K562 (cell line): ENCODE measurements around the gene PROK2. TPM values are rescaled to one million over a fixed set of nuclear protein-coding genes. Genes with fewer than 3 reads are reported as not detected.

Experiments
- ATAC-seq: fragments of 200-7000 bp; cut with Tn5 transposase; 3 replicates; pipeline ENCODE4 v1.9.1; 2020; ENCODE audit warnings: moderate library complexity
- BruUV-seq: library from RNA; stranded (reverse); fragments of 400-500 nt; replicated peaks from 2 replicates; lab custom pipeline; 2021; lab: Mats Ljungman, UMichigan
- CTCF ChIA-PET: fragments of 300-600 bp; formaldehyde crosslinking; extraction: SDS; loops from one replicate; lab custom pipeline; 2021; ENCODE audit warnings: low intra/inter-chr PET ratio; lab: Yijun Ruan, JAX
- POLR2A ChIA-PET: fragments of 300-600, 350-650 bp; sonication (Branson Sonifier 250); formaldehyde crosslinking; extraction: SDS; loops from one replicate; lab custom pipeline; 2021; ENCODE audit warnings: antibody characterized with exemption, inconsistent platforms; lab: Yijun Ruan, JAX
- DNase-seq, 4 experiments: peaks; one replicate each; pipeline versions ENCODE4 v3.0.0 to v3.0.0-alpha.2; 2011 to 2018; ENCODE audit warnings: low spot score in 3 of 4, mixed read lengths in 3 of 4; ENCODE audit errors: extremely low read depth in 1 of 4
- FAIRE-seq: peaks from 2 replicates; lab custom pipeline; 2011; peaks lifted over from hg19 to GRCh38; lab: Jason Lieb, UNC
- H2AFZ ChIP-seq: 2 replicates; pipeline ENCODE4 v1.6.0; 2011; ENCODE audit warnings: low read depth, low read length, control low read depth, inconsistent platforms
- H3K27ac ChIP-seq: fragments of 200-600 bp; 3 replicates; pipeline ENCODE4 v1.8.0; 2011; ENCODE audit warnings: low read depth, mild to moderate bottlenecking, control low read depth, inconsistent platforms, low read length, moderate library complexity, mixed read lengths; ENCODE audit errors: extremely low read depth
- H3K27me3 ChIP-seq, 2 experiments: fragments of 300-600 bp in 1 of 2; 2 replicates in 1 of 2; 3 replicates in 1 of 2; pipeline versions ENCODE4 v1.6.0 to v1.8.0; 2011; ENCODE audit warnings: inconsistent platforms in 2 of 2, low read length in 2 of 2, mild to moderate bottlenecking in 1 of 2, mixed read lengths in 1 of 2, moderate library complexity in 1 of 2; ENCODE audit not compliant: control insufficient read depth in 2 of 2, insufficient read depth in 2 of 2
- H3K36me3 ChIP-seq: fragments of 300-600 bp; 3 replicates; pipeline ENCODE4 v1.8.0; 2011; ENCODE audit warnings: mild to moderate bottlenecking, low read length, inconsistent platforms; ENCODE audit not compliant: control insufficient read depth, insufficient read depth
- H3K4me1 ChIP-seq, 2 experiments: fragments of 200-600 bp in 1 of 2; replicated peaks in 1 of 2; 2 replicates in 1 of 2; 3 replicates in 1 of 2; pipeline versions ENCODE4 v1.5.1 to v1.8.0; 2011; ENCODE audit warnings: inconsistent platforms in 2 of 2, low read length in 2 of 2, mild to moderate bottlenecking in 1 of 2, mixed read lengths in 1 of 2, moderate library complexity in 1 of 2; ENCODE audit not compliant: control insufficient read depth in 2 of 2, insufficient read depth in 2 of 2
- H3K4me2 ChIP-seq: 2 replicates; pipeline ENCODE4 v1.6.1; 2011; ENCODE audit warnings: low read length, control low read depth, inconsistent platforms, mixed read lengths; ENCODE audit not compliant: insufficient read depth
- H3K4me3 ChIP-seq: fragments of 200-600 bp; sonication (generic), shearing (Covaris generic); 2 replicates; pipeline ENCODE4 v1.5.1; 2016; ENCODE audit warnings: control low read depth, inconsistent platforms
- H3K79me2 ChIP-seq: fragments of 200-600 bp; 3 replicates; pipeline ENCODE4 v1.8.0; 2011; ENCODE audit warnings: low read length, inconsistent platforms; ENCODE audit not compliant: control insufficient read depth, insufficient read depth
- H3K9ac ChIP-seq, 2 experiments: 2 replicates each; pipeline versions ENCODE4 v1.6.0 to v1.6.1; 2011; ENCODE audit warnings: low read depth in 2 of 2, low read length in 2 of 2, control low read depth in 1 of 2, inconsistent platforms in 1 of 2, mild to moderate bottlenecking in 1 of 2, mixed read lengths in 1 of 2; ENCODE audit not compliant: insufficient read depth in 1 of 2
- H3K9me1 ChIP-seq: one replicate; pipeline ENCODE4 v1.6.0; 2011; ENCODE audit warnings: inconsistent platforms, mild to moderate bottlenecking, low read length, moderate library complexity; ENCODE audit not compliant: control insufficient read depth, insufficient read depth
- H3K9me3 ChIP-seq: replicated peaks from 2 replicates; pipeline ENCODE4 v1.5.1; 2011; ENCODE audit warnings: low read depth, low read length, inconsistent platforms; ENCODE audit not compliant: control insufficient read depth, insufficient read depth
- H4K20me1 ChIP-seq: replicated peaks from 2 replicates; pipeline ENCODE4 v1.6.1; 2011; ENCODE audit warnings: low read length, inconsistent platforms, mixed read lengths; ENCODE audit not compliant: control insufficient read depth, insufficient read depth
- ATF3 ChIP-seq, 2 experiments: fragments of 450-650 bp in 1 of 2; sonication (generic) in 1 of 2; formaldehyde crosslinking in 1 of 2; IDR thresholded peaks in 1 of 2; conservative IDR thresholded peaks in 1 of 2; 2 replicates each; pipeline versions ENCODE4 v1.6.1 to v1.8.1; 2016 to 2023; ENCODE audit warnings: mild to moderate bottlenecking in 2 of 2, moderate library complexity in 2 of 2, inconsistent platforms in 1 of 2, missing genetic modification reagents in 1 of 2
- CBFA2T2 ChIP-seq: fragments of 450-650 bp; conservative IDR thresholded peaks from 2 replicates; pipeline ENCODE4 v1.6.1; 2017; ENCODE audit warnings: mild to moderate bottlenecking
- PTTG1 ChIP-seq: fragments of 450-650 bp; IDR thresholded peaks from 2 replicates; pipeline ENCODE4 v1.6.1; 2016; ENCODE audit warnings: low read depth, mild to moderate bottlenecking, missing genetic modification characterization, missing compliant biosample characterization
- ZNF143 ChIP-seq: sonication (generic); formaldehyde crosslinking; IDR thresholded peaks from 2 replicates; pipeline ENCODE4 v1.9.0; 2022; ENCODE audit warnings: mild to moderate bottlenecking, missing genetic modification reagents
- ZNF76 ChIP-seq: fragments of 250-450 bp; sonication (Bioruptor Pico); IDR thresholded peaks from 2 replicates; pipeline ENCODE4 v1.4.0; 2020; ENCODE audit warnings: mild to moderate bottlenecking, moderate library complexity, borderline replicate concordance
- WGBS: fragments of 100-300 bp; shearing (Covaris generic); methylation state at CpG from one replicate; pipeline ENCODE4 v1.1.6; 2016; ENCODE audit warnings: low coverage, mixed read lengths; ENCODE audit not compliant: insufficient coverage; ENCODE audit errors: missing lambda C conversion rate; 5-methylcytosine and 5-hydroxymethylcytosine counted together
- in situ Hi-C: fragments of 300-500 bp; cut with MboI; formaldehyde crosslinking; loops from 4 replicates; pipeline ENCODE4 v1.15.0; 2018; ENCODE audit warnings: inconsistent platforms, mixed read lengths
- intact Hi-C: fragments of 100-400 bp; cut with micrococcal nuclease; formaldehyde crosslinking; loops from 2 replicates; pipeline ENCODE4 v1.14.2; 2022
- polyA plus RNA-seq, 8 experiments: library from polyadenylated mRNA; depleted of rRNA in 4 of 8; stranded (reverse) in 5 of 8; unstranded in 3 of 8; fragments of >200 nt; fragmentation: Nextera tagmentation in 2 of 8; fragmentation: Illumina TruSeq in 1 of 8; extraction: Ambion mirVana in 2 of 8; extraction: Trizol in 1 of 8; gene quantifications; 2 replicates each; pipeline versions ENCODE4 v1.2.1 to v1.2.3, GENCODE V29; 2011 to 2014; ENCODE audit warnings: inconsistent platforms in 1 of 8, missing spikeins in 1 of 8
- total RNA-seq, 7 experiments: library from RNA; depleted of rRNA in 6 of 7; stranded (reverse); fragments of >200 nt in 6 of 7; fragmentation: Illumina TruSeq in 2 of 7; extraction: Trizol in 2 of 7; gene quantifications; 2 replicates each; pipeline versions ENCODE4 v1.2.1 to v1.2.3, GENCODE V29; 2011 to 2021; ENCODE audit warnings: low replicate concordance in 1 of 7

The PROK2 gene
- total and polyA plus RNA-seq, 9 of the 15 experiments (the other 6 are each of a cell fraction or from before 2014, with no cell fraction given) = 0.07 to 0.13 TPM; not detected in 7

- no peak for DNase-seq
- Histone ChIP-seq H3K4me1 (no peaks in the 10 kb centered on the region; a peak in 1 of 5 replicates), H3K36me3 (no peaks in the 10 kb centered on the region), H3K27ac (no peak overlapping the region), H3K4me3 (no peak overlapping the region), H3K9ac (no peak overlapping the region), H4K20me1 (no peaks in the 10 kb centered on the region), H3K79me2 (no peaks in the 10 kb centered on the region), H2AFZ (no peak overlapping the region), H3K4me2 (no peak overlapping the region), H3K9me3 (no peaks in the 10 kb centered on the region), H3K27me3 (peaks cover 0 to 7% of the 10 kb centered on the region in 2 experiments; a peak in 3 of 5 replicates), H3K9me1 (no peaks in the 10 kb centered on the region)
- WGBS = 15% methylated on average over 5 of the region's 5 CpGs
- in situ Hi-C loops (no loop called here), intact Hi-C loops (no loop called here)
- ChIA-PET POLR2A (no interaction called here), CTCF (no interaction called here)
- no TSS peak for BruUV-seq
- no peak for ATAC-seq
- FAIRE-seq = no peak
- TF ChIP-seq ZNF143 (CRISPR knock-in tag) (no peak), ATF3 (IDR thresholded peaks at IDR 0.05) (no peak), ATF3 (CRISPR knock-in tag; conservative IDR thresholded peaks at IDR 0.05) (no peak)
Measured at GRCh38 chr3:71759401-71759800, 25.5 kb downstream of the PROK2 start.

- no peak overlapping the region for H3K9ac ChIP-seq
- no peak overlapping the region for H3K4me2 ChIP-seq
- intact Hi-C loops = no loop called here
- H3K79me2 ChIP-seq = no peaks in the 10 kb centered on the region
- DNase-seq (no peak), ATAC-seq (no peak)
- no peaks in the 10 kb centered on the region for H3K36me3 ChIP-seq
- H4K20me1 ChIP-seq = no peaks in the 10 kb centered on the region
- H3K27ac ChIP-seq = no peak overlapping the region
- H3K4me1 ChIP-seq = no peaks in the 10 kb centered on the region; a peak in 1 of 5 replicates
- WGBS = 0% methylated on average over 2 of the region's 2 CpGs
- no peak overlapping the region for H3K4me3 ChIP-seq
- TF ChIP-seq PTTG1 (tag) (no peak), ZNF76 (no peak), CBFA2T2 (no peak)
- TF ChIP-seq, all 486 proteins: peak for 0
- Histone ChIP-seq H2AFZ (no peak overlapping the region), H3K9me1 (no peaks in the 10 kb centered on the region), H3K9me3 (no peaks in the 10 kb centered on the region), H3K27me3 (peaks cover 0 to 7% of the 10 kb centered on the region in 2 experiments; a peak in 3 of 5 replicates)
- ChIA-PET CTCF (no interaction called here), POLR2A (no interaction called here)
- FAIRE-seq = no peak
- in situ Hi-C loops = no loop called here
- no TSS peak for BruUV-seq
Measured at GRCh38 chr3:71758091-71758490, 26.9 kb downstream of the PROK2 start.
